Astrocyte (in vitro differentiated cells and primary cell): ENCODE data around the gene GPR15. TPM values are rescaled to one million over a fixed set of nuclear protein-coding genes. Genes with fewer than 3 reads are reported as not detected.

Experiments
- DNase-seq: peaks from one replicate; pipeline ENCODE4 v3.0.0-alpha.2; 2010; ENCODE audit warnings: low read depth
- FAIRE-seq: peaks from 2 replicates; lab custom pipeline; 2011; peaks lifted over from hg19 to GRCh38; lab: Jason Lieb, UNC
- H2AFZ ChIP-seq: 2 replicates; pipeline ENCODE4 v1.6.0; 2012; ENCODE audit warnings: low read depth, low read length, inconsistent platforms
- H3K27ac ChIP-seq: 2 replicates; pipeline ENCODE4 v1.5.1; 2011; ENCODE audit warnings: low read depth, low read length, inconsistent platforms
- H3K27me3 ChIP-seq: 2 replicates; pipeline ENCODE4 v1.6.0; 2011; ENCODE audit warnings: low read length, inconsistent platforms; ENCODE audit not compliant: insufficient read depth
- H3K36me3 ChIP-seq: 2 replicates; pipeline ENCODE4 v1.5.1; 2011; ENCODE audit warnings: low read length, inconsistent platforms; ENCODE audit not compliant: insufficient read depth
- H3K4me1 ChIP-seq: 2 replicates; pipeline ENCODE4 v1.5.1; 2011; ENCODE audit warnings: low read length, inconsistent platforms; ENCODE audit not compliant: insufficient read depth
- H3K4me2 ChIP-seq: 2 replicates; pipeline ENCODE4 v1.6.0; 2012; ENCODE audit warnings: low read length, inconsistent platforms
- H3K4me3 ChIP-seq: 2 replicates; pipeline ENCODE4 v1.5.1; 2011; ENCODE audit warnings: low read depth, mild to moderate bottlenecking, low read length, inconsistent platforms; ENCODE audit not compliant: insufficient read depth
- H3K79me2 ChIP-seq: 2 replicates; pipeline ENCODE4 v1.6.0; 2012; ENCODE audit warnings: mild to moderate bottlenecking, low read length, inconsistent platforms; ENCODE audit not compliant: insufficient read depth
- H3K9ac ChIP-seq: 2 replicates; pipeline ENCODE4 v1.6.0; 2012; ENCODE audit warnings: mild to moderate bottlenecking, low read length, inconsistent platforms
- H3K9me3 ChIP-seq: 2 replicates; pipeline ENCODE4 v1.5.1; 2012; ENCODE audit warnings: low read depth, mild to moderate bottlenecking, low read length, inconsistent platforms; ENCODE audit not compliant: insufficient read depth
- H4K20me1 ChIP-seq: 2 replicates; pipeline ENCODE4 v1.6.0; 2012; ENCODE audit warnings: low read length, inconsistent platforms; ENCODE audit not compliant: insufficient read depth
- H3K27ac Mint-ChIP-seq: one replicate; pipeline ENCODE4 v1.8.0; 2021; ENCODE audit warnings: mild to moderate bottlenecking, mixed read lengths; ENCODE audit not compliant: unreplicated experiment
- H3K27me3 Mint-ChIP-seq: one replicate; pipeline ENCODE4 v1.8.0; 2021; ENCODE audit warnings: low read depth, mixed read lengths; ENCODE audit not compliant: unreplicated experiment
- H3K36me3 Mint-ChIP-seq: one replicate; pipeline ENCODE4 v1.8.0; 2021; ENCODE audit warnings: low read depth, mixed read lengths; ENCODE audit not compliant: unreplicated experiment
- H3K4me1 Mint-ChIP-seq: one replicate; pipeline ENCODE4 v1.8.0; 2021; ENCODE audit warnings: low read depth, mixed read lengths; ENCODE audit not compliant: unreplicated experiment
- H3K4me3 Mint-ChIP-seq: one replicate; pipeline ENCODE4 v1.8.0; 2021; ENCODE audit warnings: mild to moderate bottlenecking, moderate library complexity, mixed read lengths; ENCODE audit not compliant: unreplicated experiment
- H3K9me3 Mint-ChIP-seq: one replicate; pipeline ENCODE4 v1.8.0; 2021; ENCODE audit warnings: mild to moderate bottlenecking, mixed read lengths; ENCODE audit not compliant: unreplicated experiment
- CTCF ChIP-seq: IDR thresholded peaks from 2 replicates; pipeline ENCODE4 v1.5.1; 2011; ENCODE audit warnings: low read depth, mild to moderate bottlenecking, inconsistent platforms, low read length, moderate library complexity; ENCODE audit not compliant: insufficient read depth
- EZH2 ChIP-seq: IDR thresholded peaks from 2 replicates; pipeline ENCODE4 v1.6.1; 2012; ENCODE audit warnings: mild to moderate bottlenecking, low read length, inconsistent platforms; ENCODE audit not compliant: insufficient read depth
- total RNA-seq: library from RNA; stranded (reverse); gene quantifications from 2 replicates; pipeline ENCODE4 v1.2.1, GENCODE V29; 2021

GPR15 gene
- total RNA-seq, 1 donor from 2014 or later = not detected

GRCh38 chr3:98551754-98552153 is 20.0 kb downstream of the GPR15 start:
- peaks cover 4% of the 10 kb centered on the region for H3K27me3 Mint-ChIP-seq
- no peak overlapping the region for H3K27ac ChIP-seq
- no peaks in the 10 kb centered on the region for H3K4me1 Mint-ChIP-seq
- no peak overlapping the region for H2AFZ ChIP-seq
- no peaks in the 10 kb centered on the region for H3K36me3 Mint-ChIP-seq
- DNase-seq = no peak
- no peaks in the 10 kb centered on the region for H3K9me3 ChIP-seq
- H3K27ac Mint-ChIP-seq = no peak overlapping the region
- H3K79me2 ChIP-seq = no peaks in the 10 kb centered on the region
- H3K4me3 Mint-ChIP-seq = no peak overlapping the region
- H3K9me3 Mint-ChIP-seq = no peaks in the 10 kb centered on the region
- TF ChIP-seq CTCF (no peak), EZH2 (no peak)
- H3K36me3 ChIP-seq = no peaks in the 10 kb centered on the region
- no peak overlapping the region for H3K4me2 ChIP-seq
- H3K4me1 ChIP-seq = no peaks in the 10 kb centered on the region
- FAIRE-seq = no peak
- no peak overlapping the region for H3K4me3 ChIP-seq
- no peak overlapping the region for H3K9ac ChIP-seq
- H3K27me3 ChIP-seq = peaks cover 9% of the 10 kb centered on the region
- H4K20me1 ChIP-seq = no peaks in the 10 kb centered on the region

DNA sequence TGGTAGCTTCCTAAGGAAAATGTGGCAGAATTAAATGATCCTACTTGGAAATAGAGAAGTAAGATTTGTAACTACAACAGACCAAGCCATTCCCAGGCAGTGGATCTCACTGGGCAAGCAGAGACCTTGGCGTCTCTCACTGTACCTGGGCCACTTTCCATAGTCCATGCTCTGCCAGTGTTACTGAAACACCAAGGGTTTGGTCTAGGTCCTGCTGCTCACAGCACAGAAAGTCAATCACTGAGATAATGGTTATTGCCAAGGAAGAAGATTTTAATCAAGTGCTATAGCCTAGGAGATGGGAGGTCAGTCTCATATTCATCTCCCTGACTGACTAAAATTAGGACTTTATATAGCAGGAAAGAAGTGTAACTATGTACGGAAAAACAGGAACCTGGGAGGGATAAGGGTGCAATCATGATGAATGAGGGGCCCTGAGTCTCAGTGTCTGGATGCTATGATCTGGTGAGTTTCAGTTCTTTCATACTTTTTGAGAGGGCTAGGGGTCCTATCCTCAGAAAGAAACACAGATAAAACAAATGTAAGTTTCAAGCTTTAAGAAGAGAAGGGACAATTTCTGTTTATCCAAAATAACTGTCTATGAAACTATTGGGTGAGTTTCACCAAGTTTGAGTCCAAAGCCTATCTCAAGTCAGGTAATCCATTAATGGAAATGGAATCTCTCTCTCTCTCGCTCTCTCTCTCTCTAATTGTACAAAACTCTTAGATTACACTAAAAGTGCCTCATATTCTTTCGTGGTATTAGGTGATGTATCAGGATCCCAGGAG is 20.6 kb downstream of the GPR15 start:
- H3K4me1 Mint-ChIP-seq = peaks cover 2% of the 10 kb centered on the region
- H3K4me3 Mint-ChIP-seq = no peak overlapping the region

More for the DNA sequence above, 20.6 kb downstream of the GPR15 start:
- Histone ChIP-seq H3K4me3 (no peak overlapping the region), H2AFZ (no peak overlapping the region), H3K9me3 (no peaks in the 10 kb centered on the region), H3K36me3 (no peaks in the 10 kb centered on the region), H4K20me1 (no peaks in the 10 kb centered on the region), H3K4me2 (no peak overlapping the region), H3K27ac (no peak overlapping the region), H3K79me2 (no peaks in the 10 kb centered on the region), H3K9ac (no peak overlapping the region), H3K27me3 (peaks cover 9% of the 10 kb centered on the region), H3K4me1 (no peaks in the 10 kb centered on the region)
- Mint-ChIP-seq H3K9me3 (no peaks in the 10 kb centered on the region), H3K27me3 (peaks cover 4% of the 10 kb centered on the region), H3K36me3 (no peaks in the 10 kb centered on the region), H3K27ac (no peak overlapping the region)
- no peak for TF ChIP-seq CTCF
- no peak for TF ChIP-seq EZH2
- DNase-seq (no peak), FAIRE-seq (no peak)
